Globus pallidus (tissue), 1 donor: ENCODE data around the gene SCAF4.
A peak's percentile ranks its signal among the peaks of the same experiment; 100 is the strongest.
"Not testable (repeated sequence)": the region's sequence is repeated elsewhere in the genome, so short reads cannot be mapped to it uniquely, and the experiment has no call there.

Experiments
- DNase-seq: peaks from one replicate; pipeline ENCODE4 v3.0.0-alpha.2; 2015; ENCODE audit warnings: low spot score

The SCAF4 gene

GRCh38 chr21:31671931-31672330, 60.0 kb downstream of the SCAF4 start:
- DNase-seq: no peak

- no peak for DNase-seq
These were observed 60.7 kb downstream of the SCAF4 start for GRCh38 chr21:31671146-31671716.

DNA sequence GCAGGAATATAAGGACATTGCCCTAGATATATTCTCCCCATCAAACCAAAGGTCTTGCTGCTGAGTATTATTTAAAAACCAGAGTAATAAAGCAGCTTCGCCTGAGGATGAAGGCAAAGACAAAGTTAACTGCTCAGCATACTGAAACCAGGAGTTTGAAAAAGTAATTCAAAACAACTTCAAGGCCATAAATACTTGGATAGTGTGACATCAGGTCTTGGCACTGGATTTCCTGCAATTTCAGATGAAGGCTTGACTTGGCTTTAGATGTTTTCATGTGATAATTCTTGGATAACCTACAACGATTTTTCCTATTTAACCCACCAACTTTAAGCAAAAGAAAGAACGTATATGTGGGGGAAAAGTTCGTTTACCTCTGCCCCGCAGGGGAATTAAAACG, 61.8 kb downstream of the SCAF4 start:
- no peak for DNase-seq

GRCh38 chr21:31668651-31669491, 63.0 kb downstream of the SCAF4 start:
- DNase-seq: no peak

DNA sequence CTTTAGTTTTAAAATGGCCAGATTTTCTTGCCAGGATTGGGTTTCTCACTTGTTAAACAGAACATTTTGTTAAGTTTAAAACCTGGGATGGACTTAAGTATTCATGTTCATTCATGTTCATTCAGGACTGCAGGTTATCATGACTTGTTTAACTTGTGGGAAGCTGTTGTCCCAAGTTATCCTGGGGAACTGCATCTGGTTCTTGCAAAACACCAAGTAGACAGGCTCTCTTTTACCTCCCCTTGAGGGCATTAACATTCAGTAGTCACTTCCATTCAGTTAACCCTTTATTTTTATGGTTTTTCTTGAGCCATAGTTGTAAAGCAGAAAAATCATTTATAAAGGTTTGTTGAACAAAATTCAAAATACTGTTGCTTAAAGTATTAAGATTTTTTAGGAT, 64.3 kb downstream of the SCAF4 start:
- DNase-seq: no peak

GRCh38 chr21:31667132-31667531, 64.8 kb downstream of the SCAF4 start:
- DNase-seq: no peak

- DNase-seq: no peak
These were observed 65.4 kb downstream of the SCAF4 start for GRCh38 chr21:31666445-31667010.

- not testable (repeated sequence) for DNase-seq
These were observed 66.0 kb downstream of the SCAF4 start for GRCh38 chr21:31665869-31666268.

GRCh38 chr21:31665397-31665796, 66.5 kb downstream of the SCAF4 start:
- DNase-seq: no peak

DNA sequence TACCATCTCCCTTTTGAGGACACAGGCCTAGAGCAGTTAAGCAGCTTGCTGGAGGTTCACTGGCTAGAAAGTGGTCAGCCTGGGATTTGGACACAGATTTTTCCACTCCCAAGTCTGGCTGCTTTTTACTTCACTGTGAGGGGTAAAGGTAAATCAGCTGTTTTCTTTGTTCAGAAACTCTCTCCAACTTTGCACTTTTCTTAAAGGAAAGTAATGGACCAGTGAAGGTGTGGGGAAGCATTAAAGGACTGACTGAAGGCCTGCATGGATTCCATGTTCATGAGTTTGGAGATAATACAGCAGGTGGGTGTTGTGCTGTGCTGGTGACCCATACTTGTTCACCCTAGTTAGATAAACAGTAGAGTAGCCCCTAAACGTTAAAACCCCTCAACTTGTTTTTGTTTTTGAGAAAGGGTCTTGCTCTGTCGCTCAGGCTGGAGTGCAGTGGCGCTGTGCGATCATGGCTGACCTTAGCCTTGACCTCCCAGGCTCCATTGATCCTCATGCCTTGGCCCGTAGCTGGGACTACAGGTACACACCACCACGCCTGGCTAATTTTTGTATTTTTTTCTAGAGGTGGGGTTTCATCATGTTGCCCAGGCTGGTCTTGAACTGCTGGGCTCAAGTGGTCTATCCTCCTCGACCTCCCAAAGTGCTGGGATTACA, 68.2 kb downstream of the SCAF4 start:
- DNase-seq: no peak

DNA sequence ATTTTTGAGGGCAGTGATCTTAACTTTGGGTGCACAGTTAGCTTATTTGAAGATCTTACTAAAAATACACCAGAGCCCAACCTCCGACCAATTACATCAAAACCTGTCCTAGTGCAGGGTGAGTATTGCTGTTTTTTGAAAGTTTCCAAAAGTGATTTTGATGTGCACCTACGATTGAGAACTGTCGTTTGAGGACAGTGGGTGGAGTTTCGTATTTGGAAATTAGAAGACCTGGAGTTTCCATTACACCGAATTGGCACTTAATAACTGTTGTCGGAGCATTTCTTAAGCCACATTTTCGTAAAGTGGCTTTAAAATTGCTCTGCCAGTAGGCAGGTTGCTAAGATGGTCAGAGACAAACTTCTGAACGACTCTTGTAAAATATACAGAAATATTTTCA, 71.3 kb downstream of the SCAF4 start:
- DNase-seq: no peak

- no peak for DNase-seq
These were observed 71.7 kb downstream of the SCAF4 start for GRCh38 chr21:31660259-31660565.

DNA sequence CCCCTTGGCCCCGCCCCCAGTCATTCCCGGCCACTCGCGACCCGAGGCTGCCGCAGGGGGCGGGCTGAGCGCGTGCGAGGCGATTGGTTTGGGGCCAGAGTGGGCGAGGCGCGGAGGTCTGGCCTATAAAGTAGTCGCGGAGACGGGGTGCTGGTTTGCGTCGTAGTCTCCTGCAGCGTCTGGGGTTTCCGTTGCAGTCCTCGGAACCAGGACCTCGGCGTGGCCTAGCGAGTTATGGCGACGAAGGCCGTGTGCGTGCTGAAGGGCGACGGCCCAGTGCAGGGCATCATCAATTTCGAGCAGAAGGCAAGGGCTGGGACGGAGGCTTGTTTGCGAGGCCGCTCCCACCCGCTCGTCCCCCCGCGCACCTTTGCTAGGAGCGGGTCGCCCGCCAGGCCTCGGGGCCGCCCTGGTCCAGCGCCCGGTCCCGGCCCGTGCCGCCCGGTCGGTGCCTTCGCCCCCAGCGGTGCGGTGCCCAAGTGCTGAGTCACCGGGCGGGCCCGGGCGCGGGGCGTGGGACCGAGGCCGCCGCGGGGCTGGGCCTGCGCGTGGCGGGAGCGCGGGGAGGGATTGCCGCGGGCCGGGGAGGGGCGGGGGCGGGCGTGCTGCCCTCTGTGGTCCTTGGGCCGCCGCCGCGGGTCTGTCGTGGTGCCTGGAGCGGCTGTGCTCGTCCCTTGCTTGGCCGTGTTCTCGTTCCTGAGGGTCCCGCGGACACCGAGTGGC, 72.2 kb downstream of the SCAF4 start, which contains the start of gene SOD1:
Gene SOD1, plus strand, starts transcription at position 158 of the 723 bp plus-strand sequence. Its CDS starts 77 bp downstream, at position 235.
- DNase-seq: peak; percentile 96

DNA sequence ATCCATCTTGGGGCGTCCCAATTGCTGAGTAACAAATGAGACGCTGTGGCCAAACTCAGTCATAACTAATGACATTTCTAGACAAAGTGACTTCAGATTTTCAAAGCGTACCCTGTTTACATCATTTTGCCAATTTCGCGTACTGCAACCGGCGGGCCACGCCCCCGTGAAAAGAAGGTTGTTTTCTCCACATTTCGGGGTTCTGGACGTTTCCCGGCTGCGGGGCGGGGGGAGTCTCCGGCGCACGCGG, 72.7 kb downstream of the SCAF4 start:
- DNase-seq: no peak

DNA sequence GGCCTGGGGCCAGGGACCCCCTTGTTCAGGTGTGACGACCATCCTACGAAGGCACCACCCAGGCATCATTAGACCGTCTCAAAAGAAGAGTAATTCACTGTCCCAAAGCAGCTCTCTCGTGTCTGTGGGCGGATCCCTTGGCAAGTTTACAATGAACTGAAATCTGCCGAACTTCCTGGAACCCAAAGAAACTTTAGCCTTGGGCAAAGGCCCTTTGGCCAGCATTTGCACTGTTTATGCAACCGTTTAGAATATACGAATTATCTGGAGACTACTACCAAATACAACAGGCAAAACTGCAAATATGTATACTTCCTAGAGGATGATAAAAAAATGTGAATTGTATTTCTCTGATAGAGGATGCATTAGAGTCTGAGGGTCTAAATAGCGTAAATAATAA, 73.9 kb downstream of the SCAF4 start:
- DNase-seq: no peak

GRCh38 chr21:31656199-31657095, 75.5 kb downstream of the SCAF4 start:
- no peak for DNase-seq

DNA sequence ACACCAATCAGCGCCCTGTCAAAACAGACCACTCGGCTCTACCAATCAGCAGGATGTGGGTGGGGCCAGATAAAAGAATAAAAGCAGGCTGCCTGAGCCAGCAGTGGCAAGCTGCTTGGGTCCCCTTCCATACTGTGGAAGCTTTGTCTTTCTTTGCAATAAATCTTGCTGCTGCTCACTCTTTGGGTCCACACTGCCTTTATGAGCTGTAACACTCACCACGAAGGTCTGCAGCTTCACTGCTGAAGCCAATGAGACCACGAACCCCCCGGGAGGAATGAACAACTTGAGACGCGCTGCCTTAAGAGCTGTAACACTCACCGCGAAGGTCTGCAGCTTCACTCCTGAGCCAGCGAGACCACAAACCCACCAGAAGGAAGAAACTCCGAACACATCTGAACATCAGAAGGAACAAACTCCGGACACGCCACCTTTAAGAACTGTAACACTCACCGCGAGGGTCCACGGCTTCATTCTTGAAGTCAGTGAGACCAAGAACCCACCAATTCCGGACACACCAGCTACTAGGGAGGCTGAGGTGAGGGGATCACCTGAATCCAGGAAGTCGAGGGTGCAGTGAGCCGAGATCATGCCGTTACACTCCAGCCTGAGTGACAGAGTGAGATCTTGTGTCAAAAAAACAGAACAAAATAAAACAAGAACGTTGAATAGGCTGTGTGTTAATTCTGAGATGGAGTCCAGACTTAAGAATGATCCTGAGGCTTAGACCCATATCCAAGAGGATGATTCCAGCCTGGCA, 76.9 kb downstream of the SCAF4 start:
- not testable (repeated sequence) for DNase-seq

GRCh38 chr21:31654340-31654739, 77.6 kb downstream of the SCAF4 start:
- no peak for DNase-seq

DNA sequence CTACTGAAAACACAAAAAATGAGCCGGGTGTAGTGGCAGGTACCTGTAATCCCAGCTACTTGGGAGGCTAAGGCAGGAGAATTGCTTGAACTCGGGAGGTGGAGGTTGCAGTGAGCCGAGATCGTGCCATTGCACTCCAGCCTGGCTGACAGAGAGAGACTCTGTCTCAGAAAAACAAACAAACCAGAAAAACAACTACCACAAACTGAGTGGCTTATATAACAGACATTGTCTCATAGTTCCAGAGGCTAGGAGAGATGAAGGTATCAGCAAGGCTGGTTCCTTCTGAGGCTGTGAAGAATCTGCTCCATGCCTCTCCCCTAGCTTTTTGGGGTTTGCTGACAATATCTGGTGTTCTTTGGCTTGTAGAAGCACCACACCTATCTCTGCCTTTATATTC, 80.4 kb downstream of the SCAF4 start:
- not testable (repeated sequence) for DNase-seq

DNA sequence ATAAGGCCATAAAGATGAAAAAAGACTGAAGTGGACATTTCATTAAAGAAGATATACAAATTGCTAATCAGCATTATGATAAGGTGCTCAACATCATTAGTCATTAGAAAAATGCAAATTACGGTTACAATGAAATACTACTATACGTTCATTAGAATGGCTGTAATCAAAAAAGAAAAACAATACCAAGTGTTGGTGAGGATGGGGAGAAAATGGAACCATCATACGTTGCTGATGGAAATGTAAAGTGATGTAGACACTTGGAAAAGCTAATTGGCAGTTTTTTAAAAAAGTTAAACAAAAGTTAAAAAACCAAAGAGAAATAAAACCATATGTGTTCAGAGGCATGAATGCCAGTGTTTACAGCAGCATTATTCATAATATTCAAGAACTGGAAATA, 81.0 kb downstream of the SCAF4 start:
- no peak for DNase-seq

- no peak for DNase-seq
These were observed 84.3 kb downstream of the SCAF4 start for GRCh38 chr21:31647650-31648049.
